CD4-positive, alpha-beta T cell treated with Interleukin-21 for 1 hour (primary cell): ENCODE measurements around the gene LOXHD1.
A peak's percentile ranks its signal among the peaks of the same experiment; 100 is the strongest.

Experiments
- DNase-seq: peaks from one replicate; pipeline ENCODE4 v3.0.0-alpha.2; 2020

The LOXHD1 gene

DNA sequence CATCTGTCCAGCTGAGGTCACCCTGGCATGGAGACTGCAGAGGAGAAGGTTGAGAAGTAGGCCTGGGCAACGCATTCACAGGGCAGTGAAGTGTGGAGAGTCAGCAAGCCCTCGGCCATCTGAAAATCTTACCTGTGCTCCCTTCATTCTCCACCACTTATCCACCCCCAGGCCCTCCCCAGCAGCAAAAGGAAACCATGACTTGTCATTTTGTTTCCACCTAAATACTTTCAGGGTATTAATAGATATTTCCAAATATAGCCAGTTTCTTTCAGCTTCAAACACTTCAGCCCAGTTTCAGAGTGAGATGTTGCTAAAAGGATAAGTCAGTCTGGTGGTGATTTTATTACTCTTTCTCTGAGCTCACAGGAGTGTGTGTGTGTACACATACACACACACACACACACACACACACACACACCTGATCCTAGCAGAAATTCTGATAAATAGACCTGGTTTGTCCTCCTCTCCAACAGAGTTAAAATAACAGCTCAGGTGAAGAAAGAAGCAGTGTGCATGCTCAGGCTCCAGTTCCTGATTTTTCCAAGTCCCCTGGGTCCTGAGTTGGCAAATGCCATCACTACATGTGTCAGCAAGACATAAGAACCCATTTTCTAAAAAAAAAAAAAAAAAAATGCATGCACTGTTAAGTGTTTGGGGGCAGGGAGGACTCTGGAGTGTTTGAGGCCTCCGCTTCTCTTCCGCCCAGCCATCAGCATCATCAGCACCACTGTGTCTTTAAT lies 82.8 kb downstream of the LOXHD1 start:
- DNase-seq: no peak

DNA sequence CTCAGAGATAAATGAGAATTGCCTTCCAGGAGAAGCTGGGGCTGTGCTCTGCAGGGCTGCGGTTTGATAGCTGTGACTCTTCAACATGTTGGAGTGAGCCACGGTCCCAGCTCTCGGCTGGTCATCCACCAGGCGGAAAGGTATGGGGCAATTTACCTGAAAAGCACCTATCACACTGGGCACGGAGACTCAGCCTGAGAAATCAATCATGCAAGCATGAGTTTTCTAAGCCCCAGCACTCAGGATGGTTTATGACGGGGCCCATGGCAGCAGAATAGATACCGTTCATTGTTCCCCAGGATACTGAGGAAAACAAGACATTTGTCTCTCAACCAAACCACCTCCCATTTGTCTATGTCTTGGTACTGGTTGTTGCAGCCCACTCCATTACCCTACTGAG lies 83.9 kb downstream of the LOXHD1 start:
- DNase-seq: no peak

DNA sequence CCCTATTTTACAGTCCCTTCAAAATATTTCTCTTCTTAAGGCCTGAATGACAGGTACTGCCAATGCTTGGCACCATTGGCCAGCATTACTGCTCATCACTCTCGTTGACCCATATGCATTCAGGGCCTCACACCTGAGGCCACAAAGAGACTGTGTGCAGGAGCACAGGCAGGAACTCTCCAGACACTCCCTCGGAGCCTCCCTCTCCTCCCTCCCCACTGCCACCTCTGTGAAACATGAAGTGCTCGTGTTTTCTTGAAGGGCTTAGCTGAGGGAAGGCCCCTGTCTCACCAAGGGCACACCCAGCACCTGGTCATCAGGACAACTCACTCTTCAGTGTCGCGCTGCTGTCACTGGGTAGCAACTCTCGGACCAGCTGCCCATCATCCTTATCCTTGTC lies 85.3 kb downstream of the LOXHD1 start:
- DNase-seq: no peak

DNA sequence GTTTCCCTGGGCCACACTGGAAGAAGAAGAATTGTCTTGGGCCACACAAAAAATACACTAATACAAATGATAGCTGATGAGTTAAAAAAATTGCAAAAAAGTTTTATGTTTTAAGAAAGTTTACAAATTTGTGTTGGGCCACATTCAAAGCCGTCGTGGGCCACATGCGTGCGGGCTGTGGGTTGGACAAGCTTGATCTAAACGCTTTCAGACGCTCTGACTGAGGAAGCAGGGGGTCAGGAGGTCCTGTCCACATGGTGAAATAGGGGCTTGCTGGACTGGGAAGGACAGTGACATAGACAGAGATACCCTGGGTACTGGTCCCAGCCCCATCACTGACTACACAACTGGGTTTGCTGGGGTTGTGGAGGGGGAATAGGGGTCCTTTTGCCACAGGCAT lies 86.4 kb downstream of the LOXHD1 start:
- no peak for DNase-seq

DNA sequence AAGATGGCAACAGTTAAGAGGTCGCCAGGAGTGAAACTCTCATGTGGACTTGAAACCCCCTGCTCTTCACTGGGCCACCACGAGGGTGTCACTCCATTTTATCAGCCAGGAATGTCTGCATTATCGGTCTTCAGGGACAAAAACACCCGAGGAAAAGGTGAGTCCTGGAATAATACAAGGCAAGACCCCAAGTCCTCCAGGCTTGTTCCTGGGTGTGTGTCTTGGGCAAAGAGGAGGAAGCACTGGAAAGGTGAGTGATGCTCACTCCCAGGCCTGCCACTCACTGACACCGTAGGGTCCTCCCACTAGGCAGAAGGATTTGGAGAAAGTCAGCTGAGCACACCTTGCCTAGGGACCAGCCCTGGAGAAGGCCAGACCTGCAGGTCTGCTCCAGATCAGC lies 86.9 kb downstream of the LOXHD1 start:
- no peak for DNase-seq

DNA sequence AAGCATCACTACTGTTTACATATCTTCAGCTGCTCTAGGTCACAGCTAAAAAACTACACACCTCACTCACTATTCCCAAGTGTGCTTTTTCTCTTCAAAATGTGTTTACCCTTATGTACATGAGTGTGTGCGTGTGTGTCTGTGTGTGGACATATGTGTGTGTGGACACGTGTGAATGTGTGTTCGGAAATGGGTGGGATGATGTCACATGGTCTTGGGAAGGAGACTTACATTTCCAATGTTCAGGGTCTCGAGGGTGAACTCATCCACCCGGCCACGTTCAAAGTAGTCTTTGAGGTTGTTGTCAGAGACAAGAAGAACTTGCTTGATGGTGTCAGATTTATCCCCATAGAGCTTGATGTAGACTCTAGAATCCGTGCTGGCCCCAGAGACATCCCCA lies 87.8 kb downstream of the LOXHD1 start:
- no peak for DNase-seq

DNA sequence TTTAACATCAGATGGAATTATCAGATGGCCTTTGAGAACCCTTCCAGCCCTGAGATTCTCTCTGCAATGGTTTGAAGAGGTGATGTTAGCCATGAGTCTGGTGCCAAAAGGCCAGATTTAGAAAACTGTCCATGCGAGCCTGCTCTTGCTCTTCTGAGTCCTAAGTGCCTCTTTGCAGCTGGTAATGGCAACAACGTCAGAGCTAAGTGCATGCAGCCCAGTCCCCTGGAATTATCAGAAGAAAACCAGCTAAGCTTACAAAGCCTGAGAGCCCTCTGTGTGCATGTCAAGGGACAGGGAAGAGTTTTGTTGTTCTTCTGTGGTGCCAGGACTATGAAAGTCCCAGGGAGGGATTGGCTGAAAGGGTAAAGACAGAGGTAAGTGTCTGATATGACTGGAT lies 89.8 kb downstream of the LOXHD1 start:
- DNase-seq: no peak

DNA sequence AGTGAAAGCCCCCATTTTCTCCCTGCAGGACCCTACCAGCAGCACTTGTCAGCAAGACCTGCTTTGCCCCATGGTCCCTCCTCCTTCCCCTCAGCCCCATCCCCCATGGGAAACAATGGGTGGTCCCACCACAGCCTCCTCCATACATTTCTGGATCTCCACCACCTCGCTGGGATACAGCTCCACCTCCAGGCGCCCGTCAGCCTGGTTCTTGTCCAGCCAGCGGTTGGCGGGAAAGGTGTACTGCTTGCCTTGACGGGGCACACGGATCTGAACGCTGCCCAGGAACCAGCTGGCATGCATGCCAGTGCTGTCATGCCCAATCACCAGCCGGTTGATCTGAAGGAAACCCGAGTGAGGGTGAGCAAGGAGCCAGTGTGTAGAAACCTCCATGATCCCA lies 90.9 kb downstream of the LOXHD1 start:
- DNase-seq: no peak

DNA sequence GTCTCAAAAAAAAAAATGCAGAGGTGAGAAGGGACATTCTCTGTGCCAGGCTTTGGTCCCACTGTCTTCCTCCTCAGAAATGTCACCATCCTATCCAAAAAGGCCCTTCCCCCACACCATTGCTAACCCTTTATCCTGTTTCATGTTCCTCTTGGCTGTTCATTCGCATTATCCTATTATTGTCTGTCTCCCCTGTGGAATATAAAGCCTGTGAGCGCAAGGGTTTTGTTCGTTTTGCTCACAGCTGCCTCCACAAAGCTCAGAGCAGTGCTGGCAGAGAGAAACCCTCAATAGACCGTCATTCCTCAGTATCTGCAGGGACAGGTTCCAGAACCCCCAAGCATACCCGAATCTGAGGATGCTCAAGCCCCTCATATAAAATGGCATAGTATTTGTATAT lies 91.8 kb downstream of the LOXHD1 start:
- no peak for DNase-seq

DNA sequence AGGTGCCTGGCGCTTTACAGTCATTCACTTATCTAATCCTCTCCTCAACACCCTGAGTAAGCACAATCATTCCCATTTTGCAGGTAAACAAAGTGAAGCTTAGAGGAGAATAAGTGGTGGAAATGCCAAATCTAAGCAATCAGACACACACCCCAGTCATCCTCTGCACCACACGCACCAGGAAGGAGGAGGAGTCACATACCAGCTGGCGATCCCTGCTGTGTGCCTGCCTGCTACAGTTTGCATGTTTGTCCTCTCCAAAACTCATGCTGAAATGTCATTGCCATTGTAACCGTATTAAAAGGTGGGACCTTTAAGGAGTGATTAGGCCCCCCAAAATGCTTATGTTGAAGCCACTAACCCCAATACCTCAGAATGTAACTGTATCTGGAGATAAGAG lies 93.7 kb downstream of the LOXHD1 start:
- DNase-seq: no peak

DNA sequence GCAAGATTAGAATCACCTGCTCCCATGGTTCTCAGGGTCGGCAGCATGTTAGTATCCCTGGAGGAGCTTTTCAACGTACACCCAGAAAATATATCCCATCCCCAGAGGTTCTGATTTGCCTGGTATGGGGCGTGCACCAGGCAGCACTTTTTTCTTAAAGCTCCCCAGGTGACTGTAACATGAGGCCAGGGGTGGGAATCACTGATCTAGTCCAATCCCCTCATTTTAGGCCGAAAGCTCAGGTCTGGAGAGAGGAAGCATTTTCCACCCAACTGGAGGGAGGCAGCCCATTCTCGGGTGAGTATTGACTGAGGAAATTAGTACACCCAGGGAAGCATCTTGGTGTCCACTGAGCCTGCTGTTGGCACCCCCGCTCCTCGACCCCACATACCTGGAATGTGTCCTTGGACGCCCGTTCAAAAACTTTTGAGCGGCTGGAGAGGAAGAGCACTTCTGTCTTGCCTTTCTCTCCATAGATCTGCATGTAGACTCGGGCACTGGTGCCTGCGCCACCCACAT lies 94.3 kb downstream of the LOXHD1 start:
- no peak for DNase-seq

DNA sequence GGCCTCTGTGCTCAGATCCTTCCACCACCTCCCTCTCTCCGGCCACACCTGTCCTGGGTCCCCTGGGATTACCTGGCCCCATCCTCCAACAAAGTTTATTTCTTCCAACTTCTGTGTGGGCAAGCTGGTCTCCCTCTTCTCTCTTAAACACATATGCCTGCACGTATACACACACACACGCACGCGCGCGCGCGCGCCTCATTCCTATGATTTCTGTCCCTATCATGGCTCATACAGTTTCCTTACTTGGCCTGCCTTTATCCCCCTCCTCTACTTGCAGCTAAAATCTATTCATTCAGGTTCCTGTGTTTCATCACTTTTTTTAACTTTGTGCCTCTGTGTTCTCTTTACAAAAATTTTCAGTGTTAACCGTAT lies 96.4 kb downstream of the LOXHD1 start:
- no peak for DNase-seq

DNA sequence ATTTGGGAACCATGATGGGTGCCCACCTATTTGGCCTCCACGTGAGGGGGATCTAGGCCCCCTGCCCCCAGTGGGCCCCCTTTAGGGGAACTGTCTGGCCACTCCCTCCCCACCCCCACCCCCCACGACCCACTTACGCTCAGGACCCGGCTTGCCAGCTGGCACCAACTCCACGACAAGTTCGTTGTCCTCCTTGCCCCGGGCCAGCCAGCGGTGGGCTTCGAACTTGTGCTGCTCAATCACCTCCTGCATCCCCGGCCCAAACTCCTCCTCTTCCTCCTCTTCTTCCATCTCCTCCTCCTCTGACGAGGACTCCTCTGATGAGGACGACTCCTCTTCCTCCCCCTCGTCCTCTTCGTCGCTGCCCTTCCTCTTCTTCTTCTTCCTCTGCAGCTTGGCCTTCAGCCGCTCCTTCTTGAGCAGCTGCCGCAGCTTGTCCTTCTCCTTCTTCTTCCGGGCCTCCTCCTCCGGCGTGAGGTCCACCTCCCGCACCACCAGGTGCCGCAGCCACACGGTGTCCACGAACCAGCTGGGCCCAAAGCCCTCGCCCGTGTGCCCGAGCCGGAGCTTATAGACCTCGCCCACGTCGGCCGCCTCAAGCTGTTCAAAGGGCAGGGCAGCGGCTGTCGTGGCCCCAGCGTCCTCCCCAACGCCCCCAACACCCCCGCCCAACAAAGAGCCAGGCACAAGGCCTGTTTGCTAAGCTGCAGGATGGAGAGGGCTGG lies 96.9 kb downstream of the LOXHD1 start:
- DNase-seq: no peak

DNA sequence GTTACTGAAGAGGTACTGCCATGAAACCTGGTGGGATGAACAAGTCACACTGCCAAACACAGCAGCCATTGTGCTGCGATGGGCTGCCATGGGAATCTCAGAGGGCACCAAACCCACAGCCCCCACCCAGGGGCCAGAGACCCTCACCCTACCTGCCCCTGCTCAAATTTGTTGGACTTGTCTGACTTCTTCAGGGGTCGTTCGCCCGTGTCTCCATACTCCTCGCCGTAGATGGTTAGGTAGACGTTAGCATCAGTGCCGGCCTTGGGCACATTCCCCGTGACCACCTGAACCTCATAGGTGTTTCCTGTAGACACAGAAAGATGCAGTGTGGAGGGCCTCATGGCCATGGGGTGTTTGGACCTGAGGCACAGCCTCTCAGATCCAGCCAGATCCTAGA lies 97.7 kb downstream of the LOXHD1 start:
- DNase-seq: no peak

DNA sequence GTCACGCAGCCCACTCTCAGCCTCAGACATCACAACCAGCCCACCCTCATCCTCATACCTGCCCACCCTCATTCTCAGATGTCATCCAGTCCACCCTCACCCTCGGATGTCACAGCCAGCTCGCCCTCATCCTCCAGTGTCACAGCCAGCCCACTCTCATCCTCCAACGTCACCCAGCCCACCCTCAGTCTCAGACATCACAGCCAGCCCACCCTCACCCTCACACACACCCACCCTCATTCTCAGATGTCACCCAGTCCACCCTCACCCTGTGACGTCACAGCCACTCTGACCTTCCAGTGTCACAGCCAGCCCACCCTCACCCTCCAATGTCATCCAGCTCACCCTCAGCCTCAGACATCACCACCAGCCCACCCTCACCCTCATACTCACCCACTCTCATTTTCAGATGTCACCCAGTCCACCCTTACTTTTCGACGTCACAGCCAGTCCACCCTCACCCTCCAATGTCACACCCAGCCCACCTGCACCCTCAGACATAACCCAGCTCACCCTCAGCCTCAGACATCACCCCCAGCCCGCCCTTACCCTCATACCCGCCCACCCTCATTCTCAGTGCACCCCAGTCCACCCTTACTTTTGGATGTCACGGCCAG lies 100.3 kb downstream of the LOXHD1 start:
- DNase-seq: no peak

DNA sequence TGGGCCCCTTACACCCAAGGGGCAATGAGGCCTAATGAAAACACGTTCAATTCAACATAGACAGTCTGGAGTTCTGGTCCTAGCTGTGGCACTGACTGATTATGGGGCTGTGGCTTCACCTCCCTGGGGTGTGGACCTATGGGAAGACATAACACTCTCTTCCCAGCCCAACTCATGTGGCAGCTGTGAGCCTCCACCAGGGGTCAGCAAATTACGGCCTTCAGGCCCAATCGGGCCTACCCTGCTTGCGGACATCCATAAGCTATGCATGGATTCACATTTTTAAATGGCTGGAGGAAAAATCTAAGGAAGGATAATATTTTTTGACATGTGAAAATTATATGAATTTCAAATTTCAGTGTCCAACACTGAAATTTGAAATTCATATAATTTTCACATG lies 101.3 kb downstream of the LOXHD1 start:
- peak; percentile 8 for DNase-seq

DNA sequence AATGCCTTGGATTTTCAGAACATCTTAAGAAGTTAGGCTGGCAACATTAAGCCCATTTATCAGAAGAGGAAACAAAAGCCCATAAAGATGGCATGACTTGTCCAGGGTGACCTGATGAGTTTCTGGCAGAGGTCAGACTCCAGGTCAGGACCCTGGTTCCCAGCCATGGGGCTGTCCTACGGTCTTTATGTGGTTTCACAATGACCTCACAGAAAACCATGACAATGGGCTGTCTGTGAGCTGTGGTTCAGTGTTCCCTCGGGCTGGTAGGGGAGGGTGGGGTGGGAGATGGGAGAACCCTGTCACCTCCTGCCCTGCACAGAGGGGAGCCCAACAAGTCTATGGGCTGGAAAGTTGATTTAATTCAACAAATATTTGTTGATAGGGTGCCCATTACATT lies 101.8 kb downstream of the LOXHD1 start:
- DNase-seq: no peak

DNA sequence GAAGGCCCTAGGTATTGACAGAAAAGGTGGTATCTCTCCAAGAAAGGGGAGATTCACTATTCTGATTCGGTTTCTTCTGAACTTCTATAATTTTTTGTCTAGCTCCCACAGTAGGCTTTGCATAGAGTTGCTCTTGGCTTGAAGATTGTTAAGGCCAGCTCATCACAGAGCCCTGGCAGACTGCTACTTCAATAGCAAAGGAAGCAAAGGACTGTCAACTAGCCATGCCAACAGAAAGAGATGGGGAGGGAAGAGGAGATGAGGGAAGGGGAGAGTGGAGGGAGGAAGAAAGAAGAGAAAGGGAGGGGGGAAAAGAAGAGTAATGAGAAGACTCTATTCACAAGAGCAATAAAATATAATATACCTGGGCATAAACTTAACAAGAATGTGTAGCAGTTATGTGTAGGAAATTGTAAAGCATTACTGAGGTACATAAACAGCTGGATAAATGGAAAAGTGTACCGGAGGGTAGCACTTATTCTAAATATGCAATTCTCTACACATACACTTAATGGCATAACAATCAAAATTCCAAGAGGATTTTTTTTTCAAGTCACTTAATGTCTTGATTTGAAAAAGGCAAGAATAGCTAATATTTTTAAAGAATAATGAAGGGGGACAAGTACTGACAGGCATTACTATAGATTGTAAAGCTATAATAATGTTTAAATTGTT lies 102.5 kb downstream of the LOXHD1 start:
- DNase-seq: no peak

DNA sequence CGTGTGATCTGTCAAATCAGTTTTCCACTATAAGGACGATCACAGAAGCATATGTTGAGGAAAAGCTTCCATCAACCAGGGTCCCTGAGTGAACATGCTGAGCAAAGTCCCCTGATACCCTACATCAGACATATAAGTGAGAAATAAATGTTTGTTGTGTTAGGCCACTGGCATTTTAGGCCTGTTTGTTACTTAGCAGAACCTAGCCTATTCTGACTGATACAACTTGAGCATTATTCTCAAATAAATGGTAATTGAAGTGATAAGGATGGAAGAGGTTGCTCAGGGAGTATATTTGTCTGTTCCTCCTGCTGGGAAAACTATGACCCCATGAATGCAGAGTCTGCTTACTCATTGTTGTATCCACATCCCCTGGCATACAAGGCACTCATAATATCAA lies 106.4 kb downstream of the LOXHD1 start:
- no peak for DNase-seq

DNA sequence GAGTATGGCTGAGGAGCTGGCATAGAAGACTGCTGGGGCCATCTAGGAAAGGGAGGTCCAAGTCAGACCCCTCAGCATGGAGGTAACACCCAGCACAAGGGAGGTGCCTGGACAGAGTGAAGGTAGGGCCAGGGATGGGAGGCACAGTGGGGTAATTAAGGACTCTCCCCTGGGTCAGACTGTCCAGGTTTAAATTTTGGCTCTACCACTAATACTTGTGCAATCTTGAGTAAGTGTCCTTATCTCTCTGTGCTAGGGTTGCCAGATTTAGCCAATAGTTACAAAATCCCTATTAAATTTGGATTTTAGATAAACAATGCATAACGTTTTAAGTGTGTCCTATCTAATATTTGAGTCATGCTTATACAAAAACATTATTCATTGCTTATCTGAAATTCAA lies 109.5 kb downstream of the LOXHD1 start:
- no peak for DNase-seq

DNA sequence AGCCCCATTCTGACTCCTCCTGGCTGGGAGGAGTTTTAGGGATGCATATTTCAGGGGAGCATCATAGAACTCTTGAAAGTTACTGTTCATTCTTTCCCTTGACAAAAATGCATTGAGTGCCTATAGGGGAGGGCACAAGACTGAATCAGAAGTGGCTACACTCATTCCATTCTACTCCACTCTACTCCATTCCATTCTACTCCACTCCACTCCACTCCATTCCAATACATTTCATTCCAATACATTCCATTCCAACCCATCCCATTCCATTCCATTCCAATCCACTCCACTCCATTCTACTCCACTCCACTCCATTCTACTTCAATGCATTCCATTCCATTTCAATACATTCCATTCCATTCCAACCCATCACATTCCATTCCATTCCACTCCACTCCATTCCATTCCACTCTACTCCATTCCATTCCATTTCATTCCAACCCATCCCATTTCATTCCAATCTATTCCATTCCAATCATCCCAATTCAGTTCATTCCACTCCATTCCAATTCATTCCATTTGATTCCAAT lies 110.8 kb downstream of the LOXHD1 start:
- no peak for DNase-seq

DNA sequence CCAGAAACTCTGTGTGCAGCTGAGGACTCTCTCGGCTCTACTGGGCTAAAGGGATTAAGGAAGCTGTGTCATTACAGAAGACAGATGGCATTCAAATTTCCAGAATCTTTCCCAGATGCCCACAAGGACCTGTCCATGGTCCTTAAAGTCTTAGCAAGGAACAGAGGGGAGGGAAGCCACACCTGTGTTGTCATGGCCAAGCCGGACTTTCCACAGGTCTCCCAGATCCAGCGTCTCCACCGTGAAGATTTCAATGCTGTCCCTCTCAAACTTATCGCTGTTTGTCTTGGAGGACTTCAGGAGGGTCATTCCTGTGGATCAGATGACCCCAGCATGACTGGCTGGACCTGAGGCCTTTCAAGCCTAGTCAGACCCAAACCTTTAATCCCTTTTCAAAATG lies 114.5 kb downstream of the LOXHD1 start:
- DNase-seq: no peak

DNA sequence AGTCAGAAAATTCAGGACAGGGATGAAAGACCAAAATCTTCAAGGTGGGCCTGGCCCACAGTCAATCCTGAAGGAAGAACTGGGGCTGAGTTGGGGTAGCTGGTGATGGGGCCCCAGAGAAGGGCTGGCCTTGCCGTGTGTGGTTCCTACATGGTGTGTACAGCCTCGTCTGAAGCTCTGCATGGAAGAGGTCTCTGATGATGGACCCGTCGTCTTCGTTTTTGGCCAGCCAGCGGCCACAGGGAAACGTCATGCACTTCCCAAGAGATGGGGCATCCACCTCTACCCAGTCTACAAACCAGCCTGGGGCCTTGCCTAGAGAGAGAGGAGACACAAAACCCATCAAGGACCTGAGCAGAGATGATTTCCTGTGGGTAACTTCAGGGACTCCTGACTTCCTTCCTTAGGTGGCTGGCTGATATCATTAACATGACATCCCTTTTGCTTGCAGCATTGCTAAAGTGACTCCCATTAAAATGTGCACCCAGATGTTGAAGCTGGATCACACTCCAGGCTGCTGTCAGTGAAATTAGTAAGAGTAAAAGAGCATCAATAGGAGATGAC lies 115.3 kb downstream of the LOXHD1 start:
- DNase-seq: no peak
